ENCODE measurements around the gene ARHGEF33. TPM values are rescaled to one million over a fixed set of nuclear protein-coding genes. Genes with fewer than 3 reads are reported as not detected.

The ARHGEF33 gene
- total and polyA plus RNA-seq, 2 donors from 2014 or later, result 2.3 to 2.4 TPM

GRCh38 chr2:38975042-38975441, 85.4 kb downstream of the ARHGEF33 start:
- Histone ChIP-seq H3K4me1 (ENCODE audit: control insufficient read depth in 2 of 3, insufficient read depth in 2 of 3, low read depth in 1 of 3, low read length in 3 of 3) (no peaks in the 10 kb centered on the region), H3K27me3 (ENCODE audit: control insufficient read depth, insufficient read depth, low read length) (no peaks in the 10 kb centered on the region), H3K9me3 (ENCODE audit: control insufficient read depth in 2 of 3, insufficient read depth in 1 of 3, low read length in 3 of 3) (no peaks in the 10 kb centered on the region), H3K4me3 (ENCODE audit: low read length in 3 of 3) (no peak overlapping the region), H3K27ac (ENCODE audit: low read depth in 2 of 2, low read length in 2 of 2) (no peak overlapping the region), H3K9ac (ENCODE audit: low read length in 3 of 3) (no peak overlapping the region), H3K36me3 (ENCODE audit: control insufficient read depth in 2 of 3, insufficient read depth in 3 of 3, low read length in 3 of 3) (no peaks in the 10 kb centered on the region)
- FAIRE-seq, result no peak
- no peak for TF ChIP-seq CTCF (IDR thresholded peaks at IDR 0.05; ENCODE audit: borderline replicate concordance, extremely low read depth, insufficient read depth)
- DNase-seq, result no peak
- intact Hi-C loops (cut with DNase I), result no loop called here

- FAIRE-seq, result no peak
- DNase-seq, result no peak
Observed at GRCh38 chr2:38977047-38977446, 87.4 kb downstream of the ARHGEF33 start.

GRCh38 chr2:38978296-38978903, 88.7 kb downstream of the ARHGEF33 start:
- no peak overlapping the region for H3K4me3 ChIP-seq (ENCODE audit: low read length in 3 of 3)
- no peaks in the 10 kb centered on the region for H3K36me3 ChIP-seq (ENCODE audit: control insufficient read depth in 2 of 3, insufficient read depth in 3 of 3, low read length in 3 of 3)
- no peaks in the 10 kb centered on the region for H3K27me3 ChIP-seq (ENCODE audit: control insufficient read depth, insufficient read depth, low read length)
- H3K9ac ChIP-seq (ENCODE audit: low read length in 3 of 3), result no peak overlapping the region
- FAIRE-seq, result no peak
- no peaks in the 10 kb centered on the region for H3K4me1 ChIP-seq (ENCODE audit: control insufficient read depth in 2 of 3, insufficient read depth in 2 of 3, low read depth in 1 of 3, low read length in 3 of 3)
- DNase-seq, result no peak
- H3K27ac ChIP-seq (ENCODE audit: low read depth in 2 of 2, low read length in 2 of 2), result no peak overlapping the region
- intact Hi-C loops (cut with DNase I), result no loop called here
- TF ChIP-seq CTCF (IDR thresholded peaks at IDR 0.05; ENCODE audit: borderline replicate concordance, extremely low read depth, insufficient read depth), result no peak
- H3K9me3 ChIP-seq (ENCODE audit: control insufficient read depth in 2 of 3, insufficient read depth in 1 of 3, low read length in 3 of 3), result no peaks in the 10 kb centered on the region

More at GRCh38 chr2:38977047-38977446, 87.4 kb downstream of the ARHGEF33 start:
- H3K9ac ChIP-seq (ENCODE audit: low read length in 3 of 3), result no peak overlapping the region
- H3K4me3 ChIP-seq (ENCODE audit: low read length in 3 of 3), result no peak overlapping the region
- H3K4me1 ChIP-seq (ENCODE audit: control insufficient read depth in 2 of 3, insufficient read depth in 2 of 3, low read depth in 1 of 3, low read length in 3 of 3), result no peaks in the 10 kb centered on the region
- intact Hi-C loops (cut with DNase I), result no loop called here
- no peak overlapping the region for H3K27ac ChIP-seq (ENCODE audit: low read depth in 2 of 2, low read length in 2 of 2)
- TF ChIP-seq CTCF (IDR thresholded peaks at IDR 0.05; ENCODE audit: borderline replicate concordance, extremely low read depth, insufficient read depth), result no peak
- H3K9me3 ChIP-seq (ENCODE audit: control insufficient read depth in 2 of 3, insufficient read depth in 1 of 3, low read length in 3 of 3), result no peaks in the 10 kb centered on the region
- H3K36me3 ChIP-seq (ENCODE audit: control insufficient read depth in 2 of 3, insufficient read depth in 3 of 3, low read length in 3 of 3), result no peaks in the 10 kb centered on the region
- H3K27me3 ChIP-seq (ENCODE audit: control insufficient read depth, insufficient read depth, low read length), result no peaks in the 10 kb centered on the region

- intact Hi-C loops (cut with DNase I), result no loop called here
- Histone ChIP-seq H3K9me3 (ENCODE audit: control insufficient read depth in 2 of 3, insufficient read depth in 1 of 3, low read length in 3 of 3) (no peaks in the 10 kb centered on the region), H3K27me3 (ENCODE audit: control insufficient read depth, insufficient read depth, low read length) (no peaks in the 10 kb centered on the region), H3K9ac (ENCODE audit: low read length in 3 of 3) (no peak overlapping the region), H3K27ac (ENCODE audit: low read depth in 2 of 2, low read length in 2 of 2) (no peak overlapping the region), H3K4me1 (ENCODE audit: control insufficient read depth in 2 of 3, insufficient read depth in 2 of 3, low read depth in 1 of 3, low read length in 3 of 3) (no peaks in the 10 kb centered on the region), H3K4me3 (ENCODE audit: low read length in 3 of 3) (no peak overlapping the region), H3K36me3 (ENCODE audit: control insufficient read depth in 2 of 3, insufficient read depth in 3 of 3, low read length in 3 of 3) (no peaks in the 10 kb centered on the region)
- DNase-seq (no peak), FAIRE-seq (no peak)
- TF ChIP-seq CTCF (IDR thresholded peaks at IDR 0.05; ENCODE audit: borderline replicate concordance, extremely low read depth, insufficient read depth), result no peak
Observed at GRCh38 chr2:38978908-38979307, 89.2 kb downstream of the ARHGEF33 start.
